Hematopoietic multipotent progenitor cell treated with erythropoietin and hydrocortisone succinate and interleukin-3 and kit ligand, for 4 days (in vitro differentiated cells): ENCODE results near the gene CD48.

Experiments used
- DNase-seq: peaks from one replicate; pipeline ENCODE4 v3.0.0-alpha.2; 2015

Gene CD48

GRCh38 chr1:160712525-160713080 is 981 bp upstream of the CD48 start:
- DNase-seq = peak; percentile 46

DNA sequence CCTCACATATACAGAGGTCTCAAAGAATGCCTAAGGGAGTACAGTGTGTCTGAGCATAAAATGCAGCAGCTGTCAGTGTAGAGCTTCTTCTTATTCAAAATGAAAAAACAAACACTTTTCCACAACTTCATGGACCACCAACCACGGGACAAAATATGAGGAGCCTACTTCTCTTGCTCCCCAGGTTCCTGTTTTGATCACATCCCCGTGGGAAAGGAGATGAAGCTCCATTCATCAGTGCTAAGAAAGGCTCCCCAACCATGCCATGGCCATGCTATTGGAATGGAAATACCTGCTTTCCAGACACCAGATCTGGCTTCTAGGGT is 383 bp downstream of the CD48 start:
- DNase-seq = no peak

DNA sequence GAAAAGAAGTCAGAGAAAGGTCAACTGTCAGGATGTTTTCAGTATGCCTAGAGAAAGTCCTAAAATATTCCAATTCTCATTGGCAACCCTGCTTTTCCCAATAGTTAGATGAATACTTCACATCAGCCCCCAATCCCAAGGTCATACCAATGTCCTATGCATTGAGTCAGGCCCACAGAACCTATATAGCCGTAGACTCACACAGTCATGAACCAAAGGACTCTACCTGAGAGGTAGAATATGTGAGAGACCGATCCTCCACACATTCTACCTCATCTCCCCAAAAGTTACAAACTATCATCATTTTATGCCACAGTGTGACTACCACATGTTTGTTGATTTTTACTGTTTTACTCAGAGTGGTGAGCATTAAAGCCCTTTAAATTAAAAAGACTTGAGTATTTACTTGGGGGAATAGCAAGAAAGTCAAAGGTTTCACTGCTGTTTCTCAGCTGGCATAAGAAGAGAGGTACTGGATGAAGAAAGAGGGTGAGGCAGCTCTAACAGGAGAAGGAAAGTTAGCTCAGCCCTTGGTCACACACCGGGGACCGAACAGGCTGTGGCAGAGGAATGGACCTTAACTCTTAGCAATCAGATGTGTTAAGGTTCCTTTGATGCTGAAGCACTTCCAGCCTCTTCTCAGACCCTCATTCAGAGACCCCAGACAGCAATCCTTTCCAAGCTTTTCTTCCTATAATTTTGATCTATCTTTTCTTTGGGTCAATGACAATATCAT is 937 bp downstream of the CD48 start:
- DNase-seq = no peak

DNA sequence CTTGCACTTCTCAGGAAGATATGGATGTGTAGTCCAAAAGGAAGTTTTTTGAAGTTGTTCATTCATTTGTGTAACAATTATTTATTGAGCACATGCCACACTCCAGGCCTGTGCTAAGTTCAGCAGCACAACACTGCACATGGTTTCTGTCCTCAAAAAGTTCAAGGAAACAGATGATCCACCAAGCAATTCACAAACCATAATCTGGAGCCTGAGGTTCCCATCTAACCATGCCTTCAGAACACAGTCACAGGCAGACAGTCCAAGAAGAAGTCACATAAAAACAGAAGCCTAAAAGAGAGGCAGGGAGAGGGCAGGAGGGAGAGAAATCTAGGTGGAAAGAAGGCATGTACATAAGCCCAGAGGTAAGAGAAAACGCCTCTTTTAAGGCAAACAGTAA is 1.9 kb downstream of the CD48 start:
- no peak for DNase-seq

GRCh38 chr1:160708801-160709200 is 2.8 kb downstream of the CD48 start:
- DNase-seq = no peak

GRCh38 chr1:160708118-160708517 is 3.5 kb downstream of the CD48 start:
- DNase-seq = peak; percentile 70

- no peak for DNase-seq
Observed at GRCh38 chr1:160707236-160708064, 4.2 kb downstream of the CD48 start.

GRCh38 chr1:160706526-160707235 is 4.9 kb downstream of the CD48 start:
- no peak for DNase-seq

DNA sequence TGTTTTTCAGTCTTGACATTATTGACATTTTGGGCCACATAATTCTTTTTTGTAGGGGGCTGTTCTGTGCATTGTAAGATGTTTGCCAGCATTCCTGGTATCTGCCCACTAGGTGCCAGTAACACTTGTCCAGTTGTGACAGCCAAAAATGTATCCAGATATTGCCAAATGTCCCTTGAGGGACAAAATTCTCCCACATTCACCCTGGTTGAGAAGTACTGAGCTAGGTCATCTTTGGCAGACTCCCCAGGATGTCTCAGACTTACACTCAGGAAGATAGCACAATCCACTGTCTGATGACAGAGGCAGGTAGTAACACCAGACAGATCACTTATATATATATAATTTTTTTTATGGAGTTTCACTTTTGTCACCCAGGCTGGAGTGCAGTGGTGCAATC is 5.9 kb downstream of the CD48 start:
- DNase-seq = no peak

DNA sequence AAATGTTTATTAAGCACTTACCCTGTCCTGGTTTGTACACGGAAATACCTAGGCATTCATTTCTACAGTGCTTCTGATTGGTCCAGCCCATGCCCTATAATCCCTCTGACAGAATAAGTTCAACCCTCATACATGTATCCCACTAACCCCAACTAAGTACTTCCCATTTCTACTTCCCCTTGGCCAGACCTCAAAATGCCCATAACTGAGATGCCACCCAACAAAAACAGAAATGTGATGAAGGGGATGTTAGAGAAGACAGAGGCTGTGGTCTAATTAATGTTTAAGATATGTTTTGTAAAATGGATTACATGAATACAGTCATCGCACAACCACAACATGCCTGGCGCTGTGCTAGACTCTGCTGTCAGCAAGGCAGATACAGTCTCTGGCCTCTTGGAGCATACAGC is 6.4 kb downstream of the CD48 start:
- peak; percentile 58 for DNase-seq

GRCh38 chr1:160704250-160704649 is 7.4 kb downstream of the CD48 start:
- peak; percentile 64 for DNase-seq

DNA sequence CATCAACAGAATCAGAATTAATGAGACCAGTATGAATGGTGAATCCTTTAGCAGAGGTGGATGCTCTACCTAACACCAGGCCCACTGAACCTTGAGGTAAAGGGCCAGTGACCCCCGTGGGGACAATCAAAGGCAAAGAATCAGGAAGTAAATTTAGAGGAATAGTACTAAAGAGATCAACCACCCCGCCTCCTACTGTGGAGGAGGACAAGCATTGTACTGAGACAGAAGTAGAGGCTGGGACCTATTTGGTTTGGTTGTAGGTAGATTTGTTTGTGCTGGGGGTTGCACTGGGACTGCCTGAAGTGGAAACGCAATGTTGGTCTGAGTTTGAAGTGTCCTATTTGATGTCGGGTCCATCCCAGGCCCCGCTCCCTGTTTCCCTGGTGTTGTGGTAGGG is 9.5 kb downstream of the CD48 start:
- DNase-seq = no peak

DNA sequence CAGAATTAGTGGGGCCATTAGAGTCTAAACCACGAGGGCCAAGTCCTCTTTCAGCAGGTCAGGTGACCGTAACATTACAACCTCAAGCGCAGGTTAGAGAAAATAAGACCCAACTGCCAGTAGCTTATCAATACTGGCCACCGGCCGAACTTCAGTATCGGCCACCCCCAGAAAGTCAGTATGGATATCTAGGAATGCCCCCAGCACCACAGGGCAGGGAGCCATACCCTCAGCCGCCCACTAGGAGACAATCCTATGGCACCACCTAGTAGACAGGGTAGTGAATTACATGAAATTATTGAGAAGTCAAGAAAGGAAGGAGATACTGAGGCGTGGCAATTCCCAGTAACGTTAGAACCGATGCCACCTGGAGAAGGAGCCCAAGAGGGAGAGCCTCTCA is 19.2 kb downstream of the CD48 start:
- peak; percentile 47 for DNase-seq

DNA sequence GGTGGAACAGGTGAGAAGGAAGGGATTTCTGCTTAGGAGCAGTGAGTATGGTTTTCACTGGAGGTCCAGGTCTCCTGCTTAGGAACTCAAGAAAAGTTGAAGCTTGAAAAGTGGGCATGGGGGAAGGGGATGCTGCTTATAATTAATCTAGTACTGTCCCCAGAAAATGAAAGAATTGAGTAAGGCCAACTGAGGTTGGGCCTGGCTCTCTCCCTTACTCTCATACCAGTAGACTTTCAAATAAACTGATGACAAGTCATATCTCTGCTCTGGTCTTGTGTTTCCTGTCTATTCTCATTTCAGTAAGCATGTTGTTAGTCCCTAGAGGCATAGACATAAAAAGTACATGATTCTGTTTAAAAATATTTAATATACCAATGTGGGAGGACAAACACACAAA is 26.4 kb downstream of the CD48 start:
- DNase-seq = no peak

DNA sequence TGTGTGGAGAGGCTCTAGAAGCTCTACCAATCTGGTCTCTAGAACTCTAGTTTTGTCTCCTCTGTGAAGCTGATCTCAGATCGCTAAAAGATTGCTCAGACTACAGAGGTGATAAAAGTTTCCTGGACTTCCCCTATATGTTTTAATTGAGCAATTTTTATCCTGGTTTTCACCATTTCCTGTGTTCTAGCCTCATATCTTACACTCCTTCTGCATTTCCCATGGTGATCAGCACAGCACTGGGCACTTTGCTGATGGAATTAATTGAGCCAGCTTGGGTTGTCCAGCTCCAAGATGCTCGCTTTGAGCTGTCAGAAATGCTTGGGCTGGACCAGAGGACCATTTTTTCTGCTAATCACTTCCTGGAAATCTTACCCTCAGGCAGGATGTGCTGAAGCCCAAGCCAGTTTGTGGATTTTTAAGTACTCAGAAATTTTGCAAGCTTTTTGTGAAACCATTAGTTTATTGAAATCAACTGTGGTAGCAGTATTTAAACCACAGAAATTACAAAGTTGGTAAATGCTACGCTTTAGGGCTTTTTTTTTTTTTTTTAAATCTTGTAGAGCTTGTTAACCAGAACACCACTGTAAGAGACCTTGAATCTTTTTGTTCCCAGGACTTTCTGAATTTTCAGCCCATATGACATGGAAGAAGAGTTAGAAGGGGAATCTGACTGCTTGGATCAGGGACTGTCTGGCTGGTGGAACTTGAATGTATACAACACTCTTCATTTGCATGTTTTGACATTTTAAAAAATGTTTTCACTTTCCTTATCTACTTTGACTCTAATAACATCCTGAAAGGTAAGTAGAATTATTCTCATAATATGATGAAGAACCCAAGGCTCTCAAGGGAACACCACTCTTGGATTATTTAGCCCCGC is 28.4 kb downstream of the CD48 start:
- DNase-seq = peak; percentile 80

- DNase-seq = no peak
Observed at GRCh38 chr1:160681891-160682140, 29.8 kb downstream of the CD48 start.

DNA sequence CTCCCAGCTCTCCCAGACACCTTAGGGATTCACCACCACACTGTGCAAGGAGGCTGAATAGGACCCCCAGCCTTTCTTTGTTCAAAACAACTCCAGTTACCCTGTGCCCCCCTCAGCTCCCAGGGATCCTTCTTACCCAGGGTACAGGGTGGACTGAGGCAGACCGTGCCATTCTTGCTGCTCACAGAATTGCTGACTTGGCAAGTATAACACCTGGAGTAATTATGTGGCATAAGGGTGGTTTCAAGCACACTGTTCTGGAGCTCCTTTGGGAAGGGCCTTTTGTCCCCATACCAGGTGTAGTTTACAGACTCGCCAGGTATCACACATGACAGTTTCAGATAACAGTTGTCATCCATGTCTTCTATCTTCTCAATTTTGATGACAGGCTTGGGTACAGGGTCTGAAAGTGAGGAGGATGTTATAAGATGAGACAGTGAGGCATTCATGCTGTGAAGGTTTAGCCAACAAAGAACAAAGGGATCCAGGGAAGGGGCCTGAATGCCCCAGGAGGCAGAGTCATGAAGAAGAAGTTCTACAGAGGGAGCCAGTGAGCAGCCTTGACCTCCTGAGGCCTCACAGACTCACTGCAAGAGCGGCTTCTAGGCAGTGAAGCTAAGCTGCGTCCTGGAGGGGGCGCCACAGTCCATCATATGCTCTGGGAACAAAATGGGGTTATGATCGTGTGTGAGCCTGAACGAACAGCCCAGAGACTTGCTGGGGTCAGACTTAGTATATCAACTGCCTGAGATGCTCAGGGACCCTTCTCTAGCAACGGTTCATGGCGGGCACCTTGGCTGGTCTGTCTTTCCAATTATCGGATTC is 30.3 kb downstream of the CD48 start:
- peak; percentile 96 for DNase-seq

DNA sequence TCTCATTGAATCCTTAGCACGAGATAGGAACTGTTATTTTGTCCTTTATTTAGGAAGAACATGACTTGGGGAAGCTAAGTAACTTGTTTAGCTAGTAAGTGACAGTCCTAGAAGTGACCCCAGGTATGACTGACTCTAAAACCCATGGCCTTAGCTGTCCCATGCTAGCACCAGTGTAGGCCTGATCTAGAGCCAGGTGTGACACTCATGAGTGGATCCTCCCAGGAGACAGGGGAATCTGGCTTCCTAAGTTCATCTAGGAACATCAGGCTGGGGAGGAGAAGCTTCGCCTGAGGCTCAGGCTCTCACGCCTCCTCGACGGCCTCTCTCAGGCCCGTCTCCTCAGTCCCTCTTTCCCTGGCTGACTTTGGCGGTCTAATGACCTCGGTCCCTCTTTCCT is 31.2 kb downstream of the CD48 start:
- no peak for DNase-seq

DNA sequence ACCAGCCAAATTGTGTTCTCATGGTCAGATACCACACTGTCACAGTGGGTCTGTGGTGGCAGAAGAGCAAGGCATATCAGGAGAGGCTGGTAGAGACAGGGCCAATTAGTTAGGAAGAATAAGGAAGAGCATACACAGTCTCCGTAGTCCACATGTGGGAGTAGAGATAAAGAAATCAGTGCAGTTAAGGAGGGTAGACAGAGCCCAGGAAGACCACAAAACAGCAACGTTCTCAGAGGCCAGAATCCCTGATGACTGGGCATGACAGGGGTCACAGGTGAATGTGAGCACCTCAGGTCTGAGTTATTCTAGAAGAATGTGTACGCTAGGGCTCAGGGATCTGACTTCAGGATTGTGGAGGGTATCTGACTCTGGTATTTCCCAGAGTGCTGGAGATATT is 31.7 kb downstream of the CD48 start:
- no peak for DNase-seq

- no peak for DNase-seq
Observed at GRCh38 chr1:160676869-160677597, 34.6 kb downstream of the CD48 start.
